ENCODE data around the gene BSPRY.
"Not testable (repeated sequence)": the region's sequence is repeated elsewhere in the genome, so short reads cannot be mapped to it uniquely, and the experiment has no call there.

The BSPRY gene

GRCh38 chr9:113380869-113381378 lies 31.6 kb downstream of the BSPRY start:
- no peak for DNase-seq (ENCODE audit: low spot score)
- Histone ChIP-seq H3K4me3 (ENCODE audit: severe bottlenecking) (no peak overlapping the region), H3K9me3 (ENCODE audit: severe bottlenecking) (no peaks in the 10 kb centered on the region), H3K4me1 (ENCODE audit: insufficient read depth, poor library complexity, severe bottlenecking) (no peaks in the 10 kb centered on the region), H3K36me3 (ENCODE audit: low read depth) (no peaks in the 10 kb centered on the region), H3K27ac (ENCODE audit: poor library complexity, severe bottlenecking) (no peak overlapping the region), H3K27me3 (ENCODE audit: insufficient read depth, poor library complexity, severe bottlenecking) (no peaks in the 10 kb centered on the region)
- no peak for TF ChIP-seq CTCF (IDR thresholded peaks at IDR 0.05; ENCODE audit: poor library complexity, severe bottlenecking)
- no peak for ATAC-seq (ENCODE audit: low read depth)

- not testable (repeated sequence) for ATAC-seq (ENCODE audit: low read depth); H3K27ac ChIP-seq (ENCODE audit: poor library complexity, severe bottlenecking); H3K4me3 ChIP-seq (ENCODE audit: severe bottlenecking); H3K36me3 ChIP-seq (ENCODE audit: low read depth); H3K9me3 ChIP-seq (ENCODE audit: severe bottlenecking); H3K4me1 ChIP-seq (ENCODE audit: insufficient read depth, poor library complexity, severe bottlenecking); DNase-seq (ENCODE audit: low spot score); H3K27me3 ChIP-seq (ENCODE audit: insufficient read depth, poor library complexity, severe bottlenecking)
These were observed 32.1 kb downstream of the BSPRY start for GRCh38 chr9:113381441-113381840.

GRCh38 chr9:113381909-113382411 lies 32.6 kb downstream of the BSPRY start:
- no peaks in the 10 kb centered on the region for H3K4me1 ChIP-seq (ENCODE audit: insufficient read depth, poor library complexity, severe bottlenecking)
- H3K4me3 ChIP-seq (ENCODE audit: severe bottlenecking): no peak overlapping the region
- no peaks in the 10 kb centered on the region for H3K9me3 ChIP-seq (ENCODE audit: severe bottlenecking)
- H3K36me3 ChIP-seq (ENCODE audit: low read depth): no peaks in the 10 kb centered on the region
- ATAC-seq (ENCODE audit: low read depth) (no peak), DNase-seq (ENCODE audit: low spot score) (no peak)
- no peak for TF ChIP-seq CTCF (IDR thresholded peaks at IDR 0.05; ENCODE audit: poor library complexity, severe bottlenecking)
- no peak overlapping the region for H3K27ac ChIP-seq (ENCODE audit: poor library complexity, severe bottlenecking)
- H3K27me3 ChIP-seq (ENCODE audit: insufficient read depth, poor library complexity, severe bottlenecking): no peaks in the 10 kb centered on the region

GRCh38 chr9:113386571-113387393 lies 37.4 kb downstream of the BSPRY start:
- H3K36me3 ChIP-seq (ENCODE audit: low read depth): peaks cover 13% of the 10 kb centered on the region; the same call in 1 of the 2 replicates
- TF ChIP-seq CTCF (IDR thresholded peaks at IDR 0.05; ENCODE audit: poor library complexity, severe bottlenecking): no peak
- no peaks in the 10 kb centered on the region for H3K9me3 ChIP-seq (ENCODE audit: severe bottlenecking)
- no peak overlapping the region for H3K27ac ChIP-seq (ENCODE audit: poor library complexity, severe bottlenecking)
- no peaks in the 10 kb centered on the region for H3K4me1 ChIP-seq (ENCODE audit: insufficient read depth, poor library complexity, severe bottlenecking)
- no peak; the same call in 2 of the 3 replicates for ATAC-seq (ENCODE audit: low read depth)
- no peak for DNase-seq (ENCODE audit: low spot score)
- no peak overlapping the region for H3K4me3 ChIP-seq (ENCODE audit: severe bottlenecking)
- no peaks in the 10 kb centered on the region for H3K27me3 ChIP-seq (ENCODE audit: insufficient read depth, poor library complexity, severe bottlenecking)

- no peaks in the 10 kb centered on the region for H3K27me3 ChIP-seq (ENCODE audit: insufficient read depth, poor library complexity, severe bottlenecking)
- no peak for DNase-seq (ENCODE audit: low spot score)
- no peak overlapping the region for H3K27ac ChIP-seq (ENCODE audit: poor library complexity, severe bottlenecking)
- H3K9me3 ChIP-seq (ENCODE audit: severe bottlenecking): no peaks in the 10 kb centered on the region
- peaks cover 13% of the 10 kb centered on the region; the same call in 1 of the 2 replicates for H3K36me3 ChIP-seq (ENCODE audit: low read depth)
- no peak overlapping the region for H3K4me3 ChIP-seq (ENCODE audit: severe bottlenecking)
- no peak for TF ChIP-seq CTCF (IDR thresholded peaks at IDR 0.05; ENCODE audit: poor library complexity, severe bottlenecking)
- no peak for ATAC-seq (ENCODE audit: low read depth)
- no peaks in the 10 kb centered on the region for H3K4me1 ChIP-seq (ENCODE audit: insufficient read depth, poor library complexity, severe bottlenecking)
These were observed 38.4 kb downstream of the BSPRY start for GRCh38 chr9:113387560-113388230.

Data from RWPE2 (cell line).